ENCODE data around the gene SEL1L3.
A peak's percentile ranks its signal among the peaks of the same experiment; 100 is the strongest.
"Not testable (repeated sequence)": the region's sequence is repeated elsewhere in the genome, so short reads cannot be mapped to it uniquely, and the experiment has no call there.

Gene SEL1L3

DNA sequence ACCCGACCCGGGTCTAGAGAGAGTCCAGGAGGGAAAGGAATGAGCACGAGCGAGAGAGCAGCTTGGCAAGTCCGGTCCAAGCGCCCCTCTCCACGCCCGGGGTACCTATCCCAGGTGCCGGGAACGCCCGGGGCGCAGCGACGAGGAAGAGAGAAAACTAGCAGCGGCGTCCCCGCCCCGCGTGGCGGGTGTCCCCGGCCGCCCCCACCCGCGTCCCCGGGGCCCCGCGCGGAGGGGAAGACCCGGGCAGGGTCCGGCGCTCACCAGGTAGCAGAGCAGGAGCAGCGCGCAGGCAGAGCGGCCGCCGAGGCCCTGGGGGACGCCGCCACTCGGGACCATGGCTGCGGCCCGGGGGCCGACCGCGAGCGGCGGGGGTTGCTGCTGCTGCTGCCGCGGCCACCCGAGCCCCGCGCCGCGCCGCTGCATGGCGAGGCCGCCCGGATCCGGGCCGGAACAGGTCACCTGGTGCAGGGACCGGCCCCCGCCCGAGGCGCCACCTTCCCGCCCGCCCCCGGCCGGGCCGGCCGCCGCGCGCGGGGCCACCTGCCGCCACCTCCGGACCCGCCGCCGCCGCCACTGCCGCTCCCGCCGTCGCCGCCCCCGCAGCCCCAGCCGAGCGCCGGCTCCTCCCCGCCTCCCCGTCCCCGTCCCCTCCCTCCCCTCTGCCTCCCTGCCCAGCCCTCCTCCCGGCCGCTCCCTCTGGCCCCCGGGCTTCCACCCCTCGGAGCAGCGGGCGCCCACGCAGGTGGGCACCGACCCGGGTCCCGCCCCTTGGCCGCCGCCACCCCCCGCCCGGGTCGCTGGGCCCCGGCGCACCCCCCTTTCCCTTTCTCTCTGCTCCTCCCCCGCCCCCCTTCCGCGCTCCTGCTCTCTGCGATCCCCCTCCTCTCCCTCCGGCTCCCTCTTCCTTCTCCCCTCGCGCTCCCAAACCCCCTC lies at the start of gene SEL1L3:
TSS of gene SEL1L3 (minus strand) at position 578 of the 936 bp plus-strand sequence. CDS start at position 426, 152 bp downstream.
- peak in 1 of 2 donors; percentile 52 for DNase-seq (ENCODE audit: low read depth in 1 of 2, low spot score in 1 of 2)

DNA sequence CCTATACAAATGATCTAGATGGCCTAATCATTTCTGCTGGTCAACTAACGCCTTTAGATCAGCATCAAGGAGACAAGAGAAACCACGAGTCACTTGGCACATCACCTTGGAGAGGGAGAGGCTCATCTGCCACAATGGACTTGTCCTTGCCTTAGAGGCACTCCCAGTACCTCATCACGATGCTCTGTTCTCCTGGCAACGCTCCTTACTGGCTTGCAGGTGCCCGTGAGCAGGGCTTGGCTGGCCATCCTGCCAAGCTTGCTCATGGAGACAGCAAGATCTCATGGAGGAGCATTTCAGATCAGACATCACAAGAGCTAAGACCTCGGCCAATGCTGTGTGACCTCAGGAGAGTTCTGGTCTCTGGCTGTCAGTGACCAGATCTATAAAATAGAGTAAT lies 48.6 kb upstream of the SEL1L3 start:
- no peak for DNase-seq (ENCODE audit: low read depth in 1 of 2, low spot score in 1 of 2)

DNA sequence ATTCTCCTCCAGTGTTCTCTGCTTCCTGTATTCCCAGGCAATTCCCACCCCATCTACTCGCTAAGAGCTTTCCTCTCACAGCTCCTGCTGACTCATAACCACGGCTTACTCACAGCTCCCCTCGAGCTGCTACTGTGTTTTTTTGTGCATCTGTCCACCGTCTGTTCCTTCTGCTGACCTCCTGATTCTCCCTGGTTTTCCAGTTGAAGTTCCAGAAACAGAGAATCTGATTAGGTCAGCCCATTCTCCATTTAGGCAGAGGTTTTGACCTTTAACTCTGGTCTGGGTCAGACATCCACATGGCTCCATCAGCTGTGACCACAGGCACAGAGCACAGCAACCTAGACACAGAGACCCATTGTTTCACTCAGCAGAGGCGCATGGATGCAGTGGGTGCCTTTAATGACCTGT lies 45.7 kb upstream of the SEL1L3 start:
- DNase-seq (ENCODE audit: low read depth in 1 of 2, low spot score in 1 of 2): no peak

GRCh38 chr4:25906113-25906512 lies 43.3 kb upstream of the SEL1L3 start:
- DNase-seq (ENCODE audit: low read depth in 1 of 2, low spot score in 1 of 2): not testable (repeated sequence)

- DNase-seq (ENCODE audit: low read depth in 1 of 2, low spot score in 1 of 2): no peak
Measured at GRCh38 chr4:25905371-25905770, 42.6 kb upstream of the SEL1L3 start.

DNA sequence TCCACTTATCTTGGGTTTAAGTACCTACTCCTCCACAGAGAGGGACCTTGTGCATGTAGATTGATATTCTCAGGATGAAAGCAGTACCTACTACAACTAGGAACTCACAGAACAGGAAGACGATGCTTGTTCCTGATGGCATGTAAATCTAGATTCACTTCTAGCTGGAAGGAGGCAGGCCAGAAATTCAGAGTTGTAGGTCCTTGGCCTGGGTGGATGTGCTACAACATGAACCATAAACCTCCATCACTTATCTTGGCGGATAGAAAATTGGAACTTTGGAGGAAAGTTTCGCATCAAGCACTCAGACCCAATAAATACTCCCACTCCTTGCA lies 41.9 kb upstream of the SEL1L3 start:
- no peak for DNase-seq (ENCODE audit: low read depth in 1 of 2, low spot score in 1 of 2)

GRCh38 chr4:25903900-25904747 lies 41.3 kb upstream of the SEL1L3 start:
- DNase-seq (ENCODE audit: low read depth in 1 of 2, low spot score in 1 of 2): no peak

DNA sequence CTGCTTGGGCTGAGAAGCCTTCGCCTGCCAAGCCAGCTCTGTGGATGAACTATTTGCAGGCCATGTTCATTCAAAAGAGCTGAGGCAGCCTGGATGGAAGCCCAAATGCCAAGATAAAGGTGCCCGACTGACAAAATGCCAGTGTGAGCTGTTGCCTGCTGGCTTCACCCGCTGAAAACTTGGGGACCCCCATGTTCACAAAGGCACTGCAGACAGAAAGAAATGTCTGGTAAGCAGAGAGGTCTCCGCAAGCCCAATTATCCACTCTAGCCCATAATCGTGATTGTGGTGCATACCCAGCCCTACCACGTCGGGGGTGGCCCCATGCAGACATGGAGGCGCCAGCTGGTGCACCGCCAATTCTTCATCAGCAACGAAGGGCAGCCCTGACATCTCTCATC lies 38.2 kb upstream of the SEL1L3 start:
- no peak for DNase-seq (ENCODE audit: low read depth in 1 of 2, low spot score in 1 of 2)

DNA sequence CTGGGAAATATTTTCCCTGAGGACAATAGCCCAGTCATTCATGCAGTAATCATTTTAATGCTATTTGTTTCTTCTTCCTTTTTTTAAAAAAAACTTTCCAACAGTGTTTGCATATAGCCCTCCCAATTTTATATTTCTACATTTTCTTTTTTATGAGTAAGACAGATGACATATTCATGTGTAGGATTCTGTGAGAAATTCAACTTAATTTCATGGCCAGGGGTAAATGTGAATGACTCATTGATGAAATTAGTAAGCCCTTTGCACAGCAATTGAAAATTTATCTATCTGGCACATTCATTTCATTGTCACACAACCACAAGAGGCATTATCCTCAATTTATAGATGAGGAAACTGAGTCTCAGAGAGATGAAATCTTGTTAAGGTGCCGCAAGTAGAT lies 37.5 kb upstream of the SEL1L3 start:
- DNase-seq (ENCODE audit: low read depth in 1 of 2, low spot score in 1 of 2): no peak

- DNase-seq (ENCODE audit: low read depth in 1 of 2, low spot score in 1 of 2): no peak
Measured at GRCh38 chr4:25896776-25897539, 34.2 kb upstream of the SEL1L3 start.

GRCh38 chr4:25892796-25893195 lies 30.0 kb upstream of the SEL1L3 start:
- no peak for DNase-seq (ENCODE audit: low read depth in 1 of 2, low spot score in 1 of 2)

GRCh38 chr4:25890571-25891485 lies 28.0 kb upstream of the SEL1L3 start:
- DNase-seq (ENCODE audit: low read depth in 1 of 2, low spot score in 1 of 2): no peak

DNA sequence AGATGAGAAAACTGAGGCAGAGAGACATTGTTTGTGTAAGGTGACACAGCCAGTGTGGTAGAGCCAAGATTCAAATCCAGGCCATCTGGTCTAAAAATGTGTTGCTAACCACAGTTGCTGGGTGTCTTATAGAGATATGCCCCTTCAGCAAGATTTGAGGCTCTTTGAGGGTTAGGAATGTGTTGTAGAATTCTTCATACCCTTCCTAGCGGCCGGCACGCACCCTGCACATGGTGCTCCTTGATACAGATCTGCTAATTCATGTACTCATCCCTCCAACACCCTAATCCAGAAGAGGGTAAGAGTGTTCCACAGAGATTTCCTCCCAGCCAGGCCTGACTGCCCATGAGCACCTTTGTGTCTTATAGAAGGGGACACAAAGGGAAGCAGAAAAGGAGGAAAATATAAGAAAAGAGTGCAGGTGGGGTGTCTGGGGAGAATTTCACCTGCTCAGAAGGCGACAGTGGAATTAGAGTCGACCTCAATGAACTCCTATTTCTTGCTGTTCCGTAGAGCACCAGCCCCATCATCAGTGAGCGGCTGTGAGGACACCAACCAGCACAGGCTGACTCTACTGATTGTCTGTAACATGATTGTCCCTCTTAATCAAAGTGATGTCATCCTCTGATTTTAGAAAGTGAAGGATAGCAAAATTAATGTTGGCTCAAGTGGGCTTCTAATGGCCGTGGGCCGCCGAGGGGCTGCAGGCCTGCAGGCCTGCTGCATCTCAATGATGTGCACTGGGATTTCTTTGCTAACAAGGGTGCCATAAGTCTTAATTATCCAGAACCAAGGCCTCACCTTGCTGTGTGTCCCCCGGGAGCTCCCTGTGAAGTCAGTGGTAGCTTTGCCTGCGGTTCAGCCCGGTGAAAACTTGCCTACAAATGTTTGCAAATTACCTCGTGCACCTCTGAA lies 27.1 kb upstream of the SEL1L3 start:
- no peak for DNase-seq (ENCODE audit: low read depth in 1 of 2, low spot score in 1 of 2)

DNA sequence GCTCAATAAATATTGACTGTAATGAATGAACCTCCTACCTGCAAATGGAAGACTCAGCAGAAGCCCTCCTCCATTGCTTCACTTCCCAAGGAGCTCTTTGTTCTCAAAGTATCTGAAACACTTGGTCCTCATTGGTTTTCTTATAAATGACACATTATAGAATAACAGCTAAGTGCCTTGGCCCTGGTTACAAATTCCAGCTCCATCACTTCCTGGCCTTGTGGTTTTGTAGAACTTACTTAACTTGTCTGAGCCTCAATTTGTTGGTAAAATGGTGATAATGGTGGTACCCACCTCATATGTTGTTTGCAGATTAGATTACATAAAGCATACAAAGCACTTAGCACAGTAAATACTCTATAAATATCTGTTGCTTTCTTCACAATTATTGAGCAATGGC lies 26.0 kb upstream of the SEL1L3 start:
- DNase-seq (ENCODE audit: low read depth in 1 of 2, low spot score in 1 of 2): no peak

- no peak for DNase-seq (ENCODE audit: low read depth in 1 of 2, low spot score in 1 of 2)
Measured at GRCh38 chr4:25884031-25884782, 21.4 kb upstream of the SEL1L3 start.

- no peak for DNase-seq (ENCODE audit: low read depth in 1 of 2, low spot score in 1 of 2)
Measured at GRCh38 chr4:25883565-25883964, 20.8 kb upstream of the SEL1L3 start.

- DNase-seq (ENCODE audit: low read depth in 1 of 2, low spot score in 1 of 2): no peak
Measured at GRCh38 chr4:25882226-25882625, 19.4 kb upstream of the SEL1L3 start.

GRCh38 chr4:25881193-25881592 lies 18.4 kb upstream of the SEL1L3 start:
- DNase-seq (ENCODE audit: low read depth in 1 of 2, low spot score in 1 of 2): no peak

Data from stimulated activated CD4-positive, alpha-beta T cell treated with anti-CD3 and anti-CD28 coated beads, Interleukin-15, amount 100 ng/mL, for 1 hour (primary cell).